ENCODE results near the gene EIF4G3.

DNA sequence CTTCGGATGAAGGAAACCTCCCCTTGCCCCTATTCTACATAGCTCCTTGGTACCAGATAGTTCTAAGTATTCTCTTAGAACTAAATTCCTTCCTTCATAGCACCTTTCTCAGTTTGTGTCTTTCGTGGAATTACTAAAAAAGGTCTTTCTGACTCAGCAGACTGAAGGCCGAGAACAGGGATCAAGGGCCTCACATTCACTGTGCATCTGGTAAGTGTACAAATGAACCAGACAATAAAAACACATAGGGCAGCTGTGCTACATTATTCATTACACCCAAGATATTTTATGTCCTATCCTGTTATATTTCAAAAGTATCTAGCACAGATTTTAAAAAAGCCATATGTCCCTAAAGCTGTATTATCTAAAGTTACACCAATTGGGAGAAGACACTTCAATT lies 326.7 kb downstream of the EIF4G3 start:
- TF ChIP-seq, protein P1, sequence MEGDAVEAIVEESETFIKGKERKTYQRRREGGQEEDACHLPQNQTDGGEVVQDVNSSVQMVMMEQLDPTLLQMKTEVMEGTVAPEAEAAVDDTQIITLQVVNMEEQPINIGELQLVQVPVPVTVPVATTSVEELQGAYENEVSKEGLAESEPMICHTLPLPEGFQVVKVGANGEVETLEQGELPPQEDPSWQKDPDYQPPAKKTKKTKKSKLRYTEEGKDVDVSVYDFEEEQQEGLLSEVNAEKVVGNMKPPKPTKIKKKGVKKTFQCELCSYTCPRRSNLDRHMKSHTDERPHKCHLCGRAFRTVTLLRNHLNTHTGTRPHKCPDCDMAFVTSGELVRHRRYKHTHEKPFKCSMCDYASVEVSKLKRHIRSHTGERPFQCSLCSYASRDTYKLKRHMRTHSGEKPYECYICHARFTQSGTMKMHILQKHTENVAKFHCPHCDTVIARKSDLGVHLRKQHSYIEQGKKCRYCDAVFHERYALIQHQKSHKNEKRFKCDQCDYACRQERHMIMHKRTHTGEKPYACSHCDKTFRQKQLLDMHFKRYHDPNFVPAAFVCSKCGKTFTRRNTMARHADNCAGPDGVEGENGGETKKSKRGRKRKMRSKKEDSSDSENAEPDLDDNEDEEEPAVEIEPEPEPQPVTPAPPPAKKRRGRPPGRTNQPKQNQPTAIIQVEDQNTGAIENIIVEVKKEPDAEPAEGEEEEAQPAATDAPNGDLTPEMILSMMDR (conservative IDR thresholded peaks at IDR 0.05 in 1 of 2, IDR thresholded peaks at IDR 0.05 in 1 of 2; ENCODE audit: extremely low read depth in 1 of 2, insufficient read depth in 1 of 2, low read depth in 1 of 2, low read length in 2 of 2), result no peak
- no peak for TF ChIP-seq EZH2 (IDR thresholded peaks at IDR 0.05; ENCODE audit: borderline replicate concordance, low read length)
